Stimulated activated naive CD4-positive, alpha-beta T cell treated with Interleukin-2 at 50 U/mL for 16 hours (primary cell): ENCODE results near the gene ATG13.

Experiments
- DNase-seq: peaks from one replicate; lab custom pipeline; 2025; lab: John Stamatoyannopoulos, UW

Gene ATG13

DNA sequence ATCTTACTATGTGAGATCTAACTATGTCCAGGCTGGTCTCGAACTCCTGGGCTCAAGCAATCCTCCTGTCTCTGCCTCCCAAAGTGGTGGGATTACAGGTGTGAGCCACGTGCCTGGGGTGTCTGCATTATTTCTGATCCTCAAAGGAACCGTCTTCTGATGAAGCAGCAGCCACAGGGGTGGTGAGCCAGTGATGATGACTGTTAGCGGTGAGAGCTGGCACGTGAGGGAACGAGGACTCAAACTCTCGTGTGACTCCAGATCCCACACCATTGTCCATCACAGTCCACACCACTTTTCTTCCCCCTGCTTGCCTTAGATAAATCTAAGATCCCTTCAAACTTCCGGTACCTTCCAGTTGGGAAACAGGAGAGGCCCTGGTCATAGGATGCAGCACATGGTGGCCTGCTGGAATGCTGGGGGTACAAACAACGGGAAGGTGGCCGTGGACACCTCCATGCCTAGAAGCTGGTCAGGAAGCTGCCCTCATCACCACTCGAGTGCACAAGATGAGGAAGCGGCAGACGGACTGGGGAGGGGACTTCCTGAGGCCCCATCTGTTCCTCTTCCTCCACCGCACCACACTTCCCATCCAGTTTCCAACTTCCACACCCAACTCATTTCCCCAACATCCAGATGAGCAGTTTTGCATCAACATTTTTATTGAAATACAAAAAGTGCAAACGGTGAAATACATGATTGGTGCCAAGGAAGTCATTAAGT is 59.2 kb downstream of the ATG13 start:
- no peak for DNase-seq

DNA sequence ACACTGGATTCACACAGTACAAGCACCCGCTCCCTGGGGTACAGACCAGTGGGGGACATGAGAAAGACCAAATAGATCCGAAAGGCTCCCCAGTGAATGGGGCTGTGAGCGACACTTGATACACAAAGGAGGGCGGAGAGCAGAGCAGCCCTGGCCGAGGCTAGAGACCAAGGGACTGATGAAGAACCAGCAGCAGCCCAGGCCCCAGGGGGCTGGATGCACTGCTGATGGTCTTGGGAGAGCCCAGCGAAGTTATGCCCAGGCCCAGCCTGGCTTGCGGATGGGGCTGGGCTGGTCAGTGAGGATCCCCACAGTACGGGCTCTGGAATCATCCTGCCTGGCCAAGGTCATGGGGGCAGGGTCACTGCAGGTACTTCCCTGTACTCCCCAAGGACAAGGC is 59.8 kb downstream of the ATG13 start:
- DNase-seq = no peak

DNA sequence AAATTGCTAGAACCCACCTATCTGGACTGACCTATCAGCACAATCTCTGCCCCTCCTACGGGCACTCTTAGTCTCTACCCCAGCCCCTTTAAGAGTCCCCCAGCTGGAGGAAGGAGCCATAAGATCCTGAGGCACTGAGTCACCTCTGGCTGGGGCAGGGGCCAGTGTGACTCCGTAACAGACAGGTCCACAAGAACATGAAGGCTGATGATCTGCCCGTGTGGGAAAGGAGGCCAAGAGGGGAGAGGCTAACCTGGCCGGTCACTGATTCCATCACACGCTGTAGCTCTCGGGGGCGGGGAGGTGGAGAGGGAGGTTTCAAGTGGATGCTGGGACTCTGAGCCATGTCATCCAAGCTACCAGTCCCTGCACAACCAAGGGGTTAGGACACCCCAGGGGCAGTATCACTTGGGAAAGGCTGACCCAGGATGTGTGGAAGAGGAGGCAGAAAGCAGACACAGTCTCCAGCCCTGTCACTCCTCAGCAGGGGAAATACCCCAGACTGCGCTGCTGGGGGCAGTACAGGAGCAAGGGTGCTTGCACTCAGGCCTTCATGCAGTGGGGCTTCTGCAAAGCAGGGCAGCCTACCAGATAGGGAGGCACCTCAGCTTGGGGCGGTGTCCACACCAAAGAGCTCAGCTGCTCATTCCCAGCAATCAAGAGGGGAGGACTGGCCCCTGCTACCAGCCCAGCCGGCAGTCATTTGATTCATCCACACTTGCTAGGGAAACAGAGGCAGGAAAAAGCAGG is 60.8 kb downstream of the ATG13 start:
- no peak for DNase-seq

DNA sequence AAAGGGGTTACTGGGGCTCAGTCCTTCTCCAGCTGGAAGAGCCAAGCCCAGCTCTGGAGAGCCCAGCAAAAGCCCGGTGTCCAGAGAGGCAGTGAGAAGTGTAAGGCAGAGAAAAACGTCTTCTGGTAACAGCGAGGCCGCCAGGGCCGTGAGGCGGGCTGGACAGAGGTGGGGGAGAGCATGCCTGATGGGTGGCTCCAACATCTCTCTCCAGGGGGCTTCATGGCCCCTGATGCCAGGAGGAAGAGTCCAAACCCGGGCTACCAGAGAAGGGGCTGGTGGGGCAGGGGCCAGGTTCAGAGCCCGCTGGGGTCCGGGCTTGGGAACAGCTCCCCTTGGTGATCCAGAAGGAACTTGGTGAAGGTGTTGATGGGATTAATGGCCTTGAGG is 61.4 kb downstream of the ATG13 start:
- no peak for DNase-seq

DNA sequence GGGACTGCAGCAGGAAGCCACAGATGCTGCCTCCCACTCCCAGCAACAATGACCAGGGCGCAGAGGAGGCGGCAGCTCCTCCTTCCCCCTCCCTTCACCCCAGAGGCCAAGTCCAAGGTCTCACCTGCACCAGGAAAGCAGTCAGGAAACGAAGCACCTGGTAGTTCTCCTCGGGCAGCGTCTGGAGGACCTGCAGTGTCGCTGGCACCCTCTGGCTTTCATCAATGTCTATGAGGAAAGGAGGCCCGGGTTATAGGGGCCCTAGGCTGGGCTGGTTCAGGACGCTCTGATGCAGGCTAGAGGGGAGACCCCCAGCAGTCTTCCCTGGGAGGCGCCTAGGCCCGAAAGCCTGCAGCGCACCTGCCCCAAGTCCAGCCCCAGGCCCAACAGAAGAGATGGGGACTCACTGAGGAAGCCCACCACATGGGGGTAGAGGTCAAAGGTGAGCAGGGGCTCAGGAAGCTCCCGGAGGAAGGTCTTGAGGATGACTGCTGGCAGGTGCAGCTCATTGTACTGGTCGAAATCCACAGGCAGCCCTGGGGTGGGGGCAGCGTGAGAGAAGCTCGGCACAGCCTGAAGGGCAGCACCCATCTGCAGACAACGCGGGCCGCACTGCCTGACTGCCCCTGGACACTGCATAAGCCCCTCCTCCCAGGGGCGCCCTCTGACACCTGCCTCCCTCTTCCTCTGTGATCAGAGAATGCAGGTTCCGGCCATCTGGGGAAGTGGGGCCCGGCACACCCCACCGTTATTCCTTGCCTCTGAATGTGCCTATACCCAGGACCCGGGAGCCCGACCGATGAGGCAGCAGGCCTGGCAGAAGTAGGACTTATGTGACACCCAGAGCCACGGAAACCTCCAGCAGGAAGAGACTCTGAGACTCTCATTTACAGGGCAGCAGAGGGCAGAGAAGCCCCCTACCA is 62.1 kb downstream of the ATG13 start:
- DNase-seq = no peak

DNA sequence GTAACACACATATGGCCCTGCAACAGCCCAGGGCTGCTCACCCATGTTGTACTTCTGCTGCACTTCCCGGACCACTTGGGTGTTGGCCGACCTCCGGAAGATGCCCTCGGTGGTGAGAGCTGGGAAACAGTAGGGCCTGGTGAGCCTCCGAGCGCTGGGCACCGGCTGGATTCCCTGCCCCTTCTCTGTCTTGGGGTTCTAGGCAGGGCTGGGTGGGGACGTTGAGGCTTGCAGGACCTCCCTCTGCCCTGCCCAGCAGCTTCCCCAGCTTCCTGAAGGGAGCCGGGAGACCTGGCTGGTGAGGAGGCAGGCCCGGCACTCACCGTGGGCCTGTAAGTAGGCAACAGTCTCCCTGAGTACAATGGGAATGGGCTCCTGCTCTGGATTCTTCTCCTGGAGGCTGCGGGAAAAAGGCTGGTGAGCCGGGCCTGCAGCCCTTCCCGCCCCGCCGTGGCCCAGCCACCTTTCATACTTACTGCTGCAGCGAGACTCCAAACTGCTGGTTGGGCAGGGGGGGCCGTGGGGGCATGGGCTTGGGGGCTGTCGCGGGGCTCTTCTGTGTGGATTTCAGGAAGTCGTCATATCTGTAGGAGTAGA is 62.9 kb downstream of the ATG13 start:
- no peak for DNase-seq

DNA sequence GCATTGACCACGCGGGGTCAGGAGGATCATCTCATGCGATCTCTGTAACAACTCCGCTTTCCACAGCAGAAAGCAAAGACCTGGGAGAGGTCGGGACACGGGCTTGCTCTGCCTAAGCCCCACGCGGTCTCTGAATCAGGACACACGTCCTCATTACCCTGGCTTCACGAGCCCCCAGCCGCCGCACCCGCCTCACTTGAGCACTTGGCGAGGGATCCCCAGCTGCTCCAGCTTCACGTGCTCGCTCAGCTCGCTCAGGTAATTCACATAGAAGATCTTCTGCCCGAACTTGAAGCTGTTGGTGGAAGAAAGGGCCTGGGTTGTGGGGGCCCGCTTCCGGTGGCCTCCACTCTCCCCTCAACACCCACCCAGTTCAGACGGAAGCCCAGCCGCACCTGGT is 63.5 kb downstream of the ATG13 start:
- no peak for DNase-seq

DNA sequence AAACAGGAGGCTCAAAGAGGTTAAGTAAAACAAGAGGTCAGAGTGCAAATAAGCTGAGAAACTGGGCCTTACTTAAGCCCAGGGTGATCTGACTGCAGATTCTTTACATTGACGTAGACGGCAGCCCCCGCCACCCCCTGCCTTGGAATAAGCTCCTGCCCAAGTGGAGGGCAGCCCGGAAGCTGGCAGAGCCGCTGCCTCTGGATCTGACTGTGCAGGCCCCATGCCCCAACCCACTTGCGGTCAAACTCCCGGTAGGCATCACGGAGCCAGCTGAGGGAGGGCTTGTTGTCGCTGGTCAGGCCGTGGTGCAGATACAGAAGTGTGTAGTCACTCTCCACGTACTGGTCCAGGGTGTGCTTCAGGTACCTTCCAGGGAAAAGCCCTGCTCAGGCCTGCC is 64.5 kb downstream of the ATG13 start:
- no peak for DNase-seq

DNA sequence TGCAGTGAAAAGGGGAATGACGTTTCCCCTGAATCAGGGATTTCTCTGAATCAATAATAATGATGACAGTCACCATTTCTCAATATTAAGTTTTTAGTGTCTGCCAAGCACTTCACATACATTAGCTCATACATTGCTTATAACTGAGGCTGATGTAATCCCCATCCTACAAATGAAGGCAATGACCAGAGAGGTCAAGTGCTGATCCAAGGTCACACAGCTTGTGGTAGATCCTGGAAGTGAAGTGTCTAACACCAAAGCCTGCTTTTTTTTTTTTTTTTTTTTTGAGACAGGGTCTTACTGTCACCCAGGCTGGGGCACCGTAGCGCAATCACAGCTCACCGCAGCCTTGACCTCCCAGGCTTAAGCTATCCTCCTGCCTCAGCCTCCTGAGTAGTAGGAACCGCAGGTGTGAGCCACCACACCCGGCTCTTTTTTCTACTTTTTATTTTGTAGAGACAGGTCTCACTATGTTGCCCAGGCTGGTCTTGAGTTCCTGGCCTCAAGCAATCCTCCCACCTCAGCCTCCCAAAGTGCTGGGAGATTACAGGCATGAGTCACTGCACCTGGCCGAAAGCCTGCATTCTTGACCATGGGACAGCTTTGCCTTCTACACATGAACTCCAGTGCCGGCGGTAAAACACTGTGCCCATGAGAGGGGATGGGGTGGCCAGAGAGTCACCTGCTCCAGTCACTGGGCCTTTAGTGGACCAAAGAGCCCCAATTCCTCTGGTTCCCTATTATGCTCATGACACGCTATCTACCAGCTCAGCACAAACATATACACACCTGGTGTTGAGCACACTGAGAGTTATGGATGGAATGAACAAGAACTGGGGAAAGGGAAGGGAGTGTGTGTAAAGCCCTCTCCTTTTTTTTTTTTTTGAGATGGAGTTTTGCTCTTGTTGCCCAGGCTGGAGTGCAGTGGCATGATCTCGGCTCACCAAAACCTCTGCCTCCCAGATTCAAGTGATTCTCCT is 65.7 kb downstream of the ATG13 start:
- no peak for DNase-seq

DNA sequence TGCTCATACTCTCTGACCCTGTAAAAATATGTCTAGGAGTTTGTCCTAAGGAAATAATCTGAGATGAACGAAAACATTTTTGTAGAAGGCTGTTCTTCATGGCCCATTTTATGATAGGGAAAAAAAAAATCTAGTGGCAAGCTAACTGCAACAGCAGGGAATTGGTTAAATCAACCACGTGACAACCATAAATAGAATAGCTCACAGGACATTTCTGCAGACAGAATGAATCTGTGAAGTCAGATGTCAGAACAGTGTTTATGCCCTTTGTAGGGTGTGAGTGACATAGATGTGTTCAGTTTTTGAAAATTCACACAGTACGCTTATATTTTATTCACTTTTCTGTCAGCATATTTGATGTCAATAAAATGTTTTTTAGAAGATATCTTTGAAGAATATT is 67.0 kb downstream of the ATG13 start:
- no peak for DNase-seq

DNA sequence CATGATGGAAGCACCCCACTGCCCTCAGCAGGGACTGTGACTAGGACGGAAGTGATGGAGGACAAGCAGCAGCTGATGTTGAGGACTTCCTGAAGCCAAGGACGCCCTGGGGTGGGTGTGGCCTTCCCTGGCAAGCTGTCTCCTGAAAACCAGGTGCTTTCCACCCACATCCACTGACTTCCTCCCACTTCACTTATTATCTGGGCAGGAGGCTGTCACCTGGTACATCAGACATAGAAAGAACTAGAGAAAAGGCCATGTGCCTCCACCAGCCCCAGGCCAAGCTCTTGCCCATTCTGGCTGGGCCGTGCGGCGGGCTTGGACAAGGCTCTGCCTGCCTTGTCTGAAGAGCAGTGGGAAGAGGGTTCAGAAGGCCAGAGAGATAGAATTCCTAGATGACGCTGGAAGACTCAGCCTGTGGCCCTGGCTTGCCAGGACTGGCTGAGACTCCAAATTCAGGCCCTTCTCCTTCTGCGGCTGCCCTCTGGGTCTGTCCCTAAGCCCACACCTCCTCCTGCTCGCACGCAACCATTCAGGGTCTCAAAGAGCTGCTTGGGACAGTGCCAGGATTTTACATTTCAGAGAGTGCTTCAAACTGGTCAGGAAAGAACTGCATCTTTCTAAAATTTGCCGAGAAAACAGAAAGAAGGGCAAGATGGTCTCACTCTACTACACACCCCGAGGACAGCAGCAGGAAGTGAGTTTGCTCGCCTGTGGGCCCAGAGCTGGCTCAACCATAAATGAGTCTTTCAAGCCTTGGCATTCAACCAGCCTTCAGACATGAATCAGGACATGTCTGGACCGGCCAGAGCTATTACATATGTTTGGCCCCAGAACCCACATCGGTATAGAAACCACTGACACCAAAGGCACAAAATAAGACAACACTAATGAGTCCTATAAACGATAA is 69.8 kb downstream of the ATG13 start:
- no peak for DNase-seq

DNA sequence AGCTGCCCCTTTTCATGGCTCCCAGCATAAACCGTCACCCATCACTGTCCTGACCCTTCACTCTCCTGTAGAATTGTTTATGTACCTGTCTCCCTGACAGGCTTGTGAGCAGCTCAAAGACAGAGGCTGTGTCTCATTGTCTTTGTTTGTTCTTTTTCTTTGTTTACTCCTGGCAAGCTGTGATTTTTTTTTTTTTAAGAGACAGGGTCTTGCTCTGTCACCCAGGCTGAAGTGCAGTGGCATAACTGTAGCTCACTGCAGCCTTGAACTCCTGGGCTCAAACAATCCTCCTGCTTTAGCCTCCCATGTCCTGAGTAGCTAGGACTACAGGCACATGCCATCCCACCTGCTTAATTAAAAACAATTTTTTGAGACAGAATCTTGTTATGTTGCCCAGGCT is 73.3 kb downstream of the ATG13 start:
- DNase-seq = no peak

DNA sequence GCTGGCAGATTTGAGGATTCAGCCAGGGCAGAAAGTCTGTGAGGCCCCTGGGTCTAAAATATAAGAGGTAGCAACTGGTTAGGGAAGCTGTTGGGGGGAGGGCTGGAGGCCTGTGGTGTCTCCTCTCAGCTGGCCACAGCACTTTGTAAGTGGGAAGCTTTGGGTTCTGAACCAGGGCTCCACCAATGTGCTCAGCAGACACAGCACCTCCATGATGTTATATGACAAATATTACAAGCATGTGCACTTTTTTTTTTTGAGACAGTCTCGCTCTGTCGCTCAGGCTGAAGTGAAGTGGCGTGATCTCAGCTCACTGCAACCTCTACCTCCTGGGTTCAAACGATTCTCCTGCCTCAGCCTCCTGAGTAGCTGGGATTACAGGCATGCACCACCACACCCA is 75.1 kb downstream of the ATG13 start:
- no peak for DNase-seq

DNA sequence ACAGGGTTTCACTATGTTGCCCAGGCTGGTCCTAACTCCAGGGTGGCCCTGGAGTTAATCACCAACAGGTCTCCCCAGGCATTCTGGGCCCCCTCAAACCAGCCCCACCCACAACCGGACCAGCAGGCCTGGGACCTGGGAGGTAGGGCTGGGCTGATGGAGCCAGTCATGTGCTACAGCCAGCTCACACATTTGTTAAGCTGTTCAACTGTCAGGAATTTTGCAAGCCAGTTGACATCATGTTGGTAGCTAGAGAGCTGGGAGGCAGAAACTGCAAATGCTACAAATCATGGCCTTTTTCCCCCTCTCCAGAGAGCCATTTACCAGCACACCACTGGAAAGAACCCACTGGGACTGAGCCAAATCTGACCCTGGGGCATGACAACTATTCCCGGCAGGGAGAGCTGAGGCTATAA is 76.3 kb downstream of the ATG13 start:
- DNase-seq = no peak

DNA sequence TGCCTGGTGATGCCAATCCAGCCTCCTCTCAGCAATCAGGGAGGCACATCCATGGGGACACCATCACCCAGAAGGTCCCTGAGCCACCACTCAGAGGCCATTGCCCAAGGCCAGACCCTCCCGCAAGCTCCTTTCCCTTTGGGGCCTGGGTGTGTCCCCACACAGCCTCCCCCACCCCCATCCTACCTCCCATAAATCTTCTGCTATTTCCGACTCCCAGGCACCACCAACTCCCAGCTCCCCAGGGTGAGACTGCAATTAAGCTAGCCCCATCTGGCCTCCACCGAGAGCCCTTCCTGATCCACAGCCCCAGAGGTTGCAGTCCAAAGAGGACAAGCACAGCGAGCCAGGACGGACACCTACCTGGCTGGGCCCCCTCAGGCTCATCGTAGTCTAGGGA is 76.7 kb downstream of the ATG13 start:
- no peak for DNase-seq

DNA sequence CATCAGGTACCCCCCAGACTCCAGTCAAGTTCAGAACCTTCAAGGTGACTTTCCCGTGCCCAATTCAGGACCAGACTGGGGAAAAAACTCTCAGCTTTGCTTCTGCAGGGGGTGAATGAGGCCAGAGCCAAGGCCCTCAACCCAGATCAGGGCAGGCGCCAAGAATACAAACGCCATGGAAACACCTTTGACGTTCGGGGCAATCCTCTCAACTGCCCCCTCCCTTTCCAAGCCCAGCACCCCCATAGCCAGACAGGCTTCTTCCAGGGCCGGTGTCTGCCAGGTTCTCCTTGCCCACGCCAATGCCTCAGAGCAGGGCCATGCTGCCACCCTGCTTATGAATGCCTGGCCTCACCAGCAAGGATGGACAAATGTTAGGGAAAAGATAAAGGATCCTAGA is 77.3 kb downstream of the ATG13 start:
- no peak for DNase-seq

DNA sequence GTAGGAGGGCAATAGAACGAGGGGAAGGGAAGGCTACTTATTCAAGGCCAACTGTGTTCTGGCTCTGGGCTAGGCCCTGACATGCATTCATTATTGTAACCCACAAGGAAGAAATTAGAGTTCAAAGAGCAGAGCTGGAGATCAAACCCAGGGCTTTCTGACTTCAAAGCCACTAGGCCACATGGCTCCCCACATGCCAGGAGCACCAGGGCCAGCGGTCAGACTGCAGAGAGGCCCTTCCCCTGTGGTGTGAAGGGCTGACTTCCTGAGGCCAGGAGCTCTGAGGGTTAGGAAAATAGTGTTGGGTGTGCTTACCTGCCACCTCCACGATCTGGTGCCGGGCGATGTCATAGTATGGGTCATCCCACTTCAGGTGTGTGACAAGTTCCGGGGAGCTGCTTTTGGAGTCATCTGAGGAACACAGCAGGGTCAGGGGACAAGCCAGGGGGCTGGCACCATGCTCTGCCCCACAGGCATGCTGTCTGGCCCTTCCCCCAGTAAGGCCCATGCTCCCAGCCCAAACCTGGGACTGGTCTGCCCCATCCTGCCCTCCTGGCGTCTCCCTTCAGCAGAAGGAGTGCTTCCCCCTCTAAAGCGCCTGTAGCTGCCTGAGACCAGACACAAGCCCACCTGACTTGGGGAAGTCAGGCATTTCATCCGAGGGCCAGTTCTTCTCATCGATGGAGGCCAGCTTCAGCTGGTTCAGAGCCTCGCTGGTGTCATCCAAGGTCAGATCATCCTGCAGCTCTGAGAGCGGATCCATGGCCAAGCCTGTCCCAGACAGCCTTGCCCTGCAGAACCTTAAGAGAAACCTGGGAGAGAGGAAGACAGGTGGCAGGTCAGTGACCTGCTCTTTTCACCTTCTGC is 78.2 kb downstream of the ATG13 start:
- no peak for DNase-seq

DNA sequence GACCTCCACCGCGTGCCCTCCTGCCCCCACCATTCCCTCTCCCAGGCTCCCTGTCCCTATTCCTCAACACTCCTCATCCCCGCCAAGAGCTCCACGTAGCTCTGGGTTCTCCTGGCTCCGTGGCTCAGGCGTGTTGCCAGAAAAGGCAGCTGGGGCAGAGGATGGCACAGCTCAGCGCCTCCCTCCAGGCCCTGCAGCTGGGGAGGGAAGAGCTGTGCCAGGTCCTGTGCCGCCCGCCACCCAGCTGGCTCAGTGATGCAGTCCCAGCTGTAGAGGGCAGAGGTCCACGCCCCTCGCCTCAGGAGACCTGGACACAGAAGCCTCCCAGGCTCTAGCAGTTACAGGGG is 78.8 kb downstream of the ATG13 start:
- DNase-seq = no peak

DNA sequence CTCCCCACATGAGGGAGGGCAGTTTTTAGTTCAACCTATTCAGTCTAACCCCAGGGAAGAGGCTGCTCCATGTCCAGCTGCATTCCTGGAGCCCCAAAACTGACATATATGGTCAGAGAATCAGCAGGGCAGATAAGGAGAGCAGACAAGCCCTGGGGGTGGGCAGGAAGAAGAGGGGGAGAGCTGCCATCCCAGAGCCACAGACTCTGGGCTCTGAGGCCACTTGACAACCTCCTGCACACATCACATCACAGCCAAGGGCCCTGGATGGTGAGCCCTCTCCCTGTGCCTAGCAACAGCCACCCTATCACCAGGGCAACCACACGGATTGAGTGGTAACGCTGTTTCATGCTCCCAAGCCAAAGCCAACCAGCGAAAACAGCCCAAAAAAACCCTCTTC is 80.0 kb downstream of the ATG13 start:
- DNase-seq = no peak
